Nephron progenitor cell (in vitro differentiated cells): ENCODE results near the gene MAGI1.

Experiments used
- DNase-seq: peaks from one replicate; pipeline ENCODE4 v3.0.0; 2021
- H3K27ac Mint-ChIP-seq: 2 replicates; pipeline ENCODE4 v1.8.0; 2021; ENCODE audit warnings: mild to moderate bottlenecking, moderate library complexity, mixed read lengths
- H3K27me3 Mint-ChIP-seq: 2 replicates; pipeline ENCODE4 v1.8.0; 2021; ENCODE audit warnings: mild to moderate bottlenecking, low read depth, mixed read lengths; ENCODE audit not compliant: poor library complexity
- H3K36me3 Mint-ChIP-seq: 2 replicates; pipeline ENCODE4 v1.8.0; 2021; ENCODE audit warnings: low read depth, mixed read lengths
- H3K4me1 Mint-ChIP-seq: 2 replicates; pipeline ENCODE4 v1.8.0; 2021; ENCODE audit warnings: mixed read lengths
- H3K4me3 Mint-ChIP-seq: 2 replicates; pipeline ENCODE4 v1.8.0; 2021; ENCODE audit warnings: mild to moderate bottlenecking, moderate library complexity, mixed read lengths
- H3K9me3 Mint-ChIP-seq: 2 replicates; pipeline ENCODE4 v1.8.0; 2021; ENCODE audit warnings: mild to moderate bottlenecking, moderate library complexity, mixed read lengths
- CTCF ChIP-seq: fragments of 200-600 bp; sonication (generic); IDR thresholded peaks from 2 replicates; pipeline ENCODE4 v1.5.0; 2021; ENCODE audit warnings: antibody characterized with exemption

The MAGI1 gene

GRCh38 chr3:65936908-65937638, 101.6 kb downstream of the MAGI1 start:
- Mint-ChIP-seq H3K4me1 (peaks cover 51% of the 10 kb centered on the region), H3K27me3 (peaks cover 3% of the 10 kb centered on the region), H3K9me3 (peaks cover 20% of the 10 kb centered on the region), H3K4me3 (no peak overlapping the region), H3K27ac (peak overlapping the region; percentile 92), H3K36me3 (peaks cover 20% of the 10 kb centered on the region)
- DNase-seq: no peak
- TF ChIP-seq CTCF: no peak

- Mint-ChIP-seq H3K36me3 (peaks cover 26% of the 10 kb centered on the region), H3K9me3 (peaks cover 29% of the 10 kb centered on the region), H3K27ac (no peak overlapping the region), H3K4me1 (peaks cover 41% of the 10 kb centered on the region), H3K4me3 (no peak overlapping the region), H3K27me3 (peaks cover 3% of the 10 kb centered on the region)
- no peak for TF ChIP-seq CTCF
- no peak for DNase-seq
Observed at GRCh38 chr3:65935724-65936123, 103.0 kb downstream of the MAGI1 start.

- TF ChIP-seq CTCF: no peak
- peaks cover 3% of the 10 kb centered on the region for H3K27me3 Mint-ChIP-seq
Observed at GRCh38 chr3:65930648-65931047, 108.1 kb downstream of the MAGI1 start.

GRCh38 chr3:65928110-65928509, 110.6 kb downstream of the MAGI1 start:
- no peak overlapping the region for H3K27ac Mint-ChIP-seq
- no peak overlapping the region for H3K4me3 Mint-ChIP-seq
- DNase-seq: no peak
- no peak for TF ChIP-seq CTCF
- H3K36me3 Mint-ChIP-seq: peaks cover 16% of the 10 kb centered on the region
- peaks cover 25% of the 10 kb centered on the region for H3K9me3 Mint-ChIP-seq
- peaks cover 14% of the 10 kb centered on the region for H3K4me1 Mint-ChIP-seq
- peaks cover 3% of the 10 kb centered on the region for H3K27me3 Mint-ChIP-seq

More at GRCh38 chr3:65930648-65931047, 108.1 kb downstream of the MAGI1 start:
- peaks cover 26% of the 10 kb centered on the region for H3K36me3 Mint-ChIP-seq
- no peak for DNase-seq
- H3K4me3 Mint-ChIP-seq: no peak overlapping the region
- H3K27ac Mint-ChIP-seq: no peak overlapping the region
- peaks cover 8% of the 10 kb centered on the region for H3K4me1 Mint-ChIP-seq
- peaks cover 35% of the 10 kb centered on the region for H3K9me3 Mint-ChIP-seq

- Mint-ChIP-seq H3K36me3 (peaks cover 10% of the 10 kb centered on the region), H3K9me3 (peaks cover 19% of the 10 kb centered on the region), H3K27me3 (peaks cover 3% of the 10 kb centered on the region), H3K27ac (no peak overlapping the region), H3K4me3 (no peak overlapping the region), H3K4me1 (peaks cover 14% of the 10 kb centered on the region)
- no peak for TF ChIP-seq CTCF
- no peak for DNase-seq
Observed at GRCh38 chr3:65927576-65927975, 111.1 kb downstream of the MAGI1 start.
